Measurements from ENCODE around the gene SH3BP5. TPM values are rescaled to one million over a fixed set of nuclear protein-coding genes. Genes with fewer than 3 reads are reported as not detected.
A peak's percentile ranks its signal among the peaks of the same experiment; 100 is the strongest.
"Not testable (repeated sequence)": the region's sequence is repeated elsewhere in the genome, so short reads cannot be mapped to it uniquely, and the experiment has no call there.

The SH3BP5 gene, protein sequence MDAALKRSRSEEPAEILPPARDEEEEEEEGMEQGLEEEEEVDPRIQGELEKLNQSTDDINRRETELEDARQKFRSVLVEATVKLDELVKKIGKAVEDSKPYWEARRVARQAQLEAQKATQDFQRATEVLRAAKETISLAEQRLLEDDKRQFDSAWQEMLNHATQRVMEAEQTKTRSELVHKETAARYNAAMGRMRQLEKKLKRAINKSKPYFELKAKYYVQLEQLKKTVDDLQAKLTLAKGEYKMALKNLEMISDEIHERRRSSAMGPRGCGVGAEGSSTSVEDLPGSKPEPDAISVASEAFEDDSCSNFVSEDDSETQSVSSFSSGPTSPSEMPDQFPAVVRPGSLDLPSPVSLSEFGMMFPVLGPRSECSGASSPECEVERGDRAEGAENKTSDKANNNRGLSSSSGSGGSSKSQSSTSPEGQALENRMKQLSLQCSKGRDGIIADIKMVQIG
- 10 to 100 TPM in 1 of 2 donors, 1 to 10 TPM in 1; 2.6 to 18.9 TPM for total RNA-seq

GRCh38 chr3:15332405-15333098 lies at the start of gene SH3BP5:
Gene SH3BP5, minus strand, starts transcription at chr3:15332586. Its CDS starts 178 bp downstream, at chr3:15332408.
- ATAC-seq = peak; percentile 88 to 90
- H3K36me3 Mint-ChIP-seq = peaks cover 0 to 19% of the 10 kb centered on the region in 2 donors

GRCh38 chr3:15380980-15381890 lies 48.8 kb upstream of the SH3BP5 start:
- H3K27ac Mint-ChIP-seq = no peak overlapping the region
- H3K36me3 Mint-ChIP-seq = peaks cover 4 to 7% of the 10 kb centered on the region in 2 donors
- DNase-seq (ENCODE audit: low spot score in 2 of 2) (no peak), ATAC-seq (no peak)
- peaks cover 0 to 6% of the 10 kb centered on the region in 2 donors for H3K9me3 Mint-ChIP-seq

More at GRCh38 chr3:15332405-15333098, at the start of gene SH3BP5:
- Mint-ChIP-seq H3K9me3 (no peaks in the 10 kb centered on the region), H3K27ac (peak within 1 kb of the TSS; percentile 56 to 79)
- peak; percentile 76 to 78 for DNase-seq (ENCODE audit: low spot score in 2 of 2)

DNA sequence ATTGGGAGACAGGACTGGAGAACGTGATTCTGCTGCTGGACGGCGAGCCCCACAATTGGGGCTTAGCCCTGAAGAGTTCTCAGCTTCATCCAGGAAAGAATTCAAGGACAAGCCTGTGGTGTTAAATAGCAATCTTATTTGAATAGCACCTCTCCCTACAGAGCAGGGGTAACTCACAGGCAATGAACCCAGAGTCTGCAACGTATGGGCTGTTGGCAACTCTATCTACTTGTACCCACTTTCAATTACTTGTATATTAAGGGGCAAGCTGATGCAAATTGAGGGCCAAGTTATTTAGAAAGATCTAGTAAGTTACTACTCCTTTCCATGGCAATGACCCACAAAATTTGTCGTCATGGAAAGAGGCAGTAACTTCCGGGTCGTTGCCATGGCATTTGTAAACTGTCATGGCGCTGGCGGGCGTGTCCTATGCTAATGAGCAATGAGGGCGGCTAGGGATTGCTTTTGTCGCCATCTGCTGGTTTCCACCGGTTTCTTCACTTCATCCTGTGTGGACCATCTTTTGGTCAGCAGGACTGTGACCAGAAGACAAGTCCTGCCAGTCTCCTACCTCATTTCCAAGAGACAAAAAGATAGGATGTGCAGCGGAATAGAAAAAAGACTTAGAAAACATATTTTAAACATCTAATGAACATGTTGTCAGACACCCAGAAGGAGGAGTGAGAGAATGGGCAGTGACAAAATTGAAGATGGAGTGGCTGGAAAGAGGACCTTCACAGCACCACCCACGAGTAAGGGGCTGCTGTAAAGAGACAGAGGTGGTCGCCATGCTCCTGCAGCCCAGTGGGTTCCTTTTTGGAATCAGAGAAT lies 45.8 kb upstream of the SH3BP5 start:
- H3K36me3 Mint-ChIP-seq = no peaks in the 10 kb centered on the region
- DNase-seq (ENCODE audit: low spot score in 2 of 2) = peak; percentile 89 to 92
- peak overlapping the region; percentile 78 to 88 for H3K27ac Mint-ChIP-seq
- H3K9me3 Mint-ChIP-seq = no peaks in the 10 kb centered on the region
- ATAC-seq = peak; percentile 97 to 98

DNA sequence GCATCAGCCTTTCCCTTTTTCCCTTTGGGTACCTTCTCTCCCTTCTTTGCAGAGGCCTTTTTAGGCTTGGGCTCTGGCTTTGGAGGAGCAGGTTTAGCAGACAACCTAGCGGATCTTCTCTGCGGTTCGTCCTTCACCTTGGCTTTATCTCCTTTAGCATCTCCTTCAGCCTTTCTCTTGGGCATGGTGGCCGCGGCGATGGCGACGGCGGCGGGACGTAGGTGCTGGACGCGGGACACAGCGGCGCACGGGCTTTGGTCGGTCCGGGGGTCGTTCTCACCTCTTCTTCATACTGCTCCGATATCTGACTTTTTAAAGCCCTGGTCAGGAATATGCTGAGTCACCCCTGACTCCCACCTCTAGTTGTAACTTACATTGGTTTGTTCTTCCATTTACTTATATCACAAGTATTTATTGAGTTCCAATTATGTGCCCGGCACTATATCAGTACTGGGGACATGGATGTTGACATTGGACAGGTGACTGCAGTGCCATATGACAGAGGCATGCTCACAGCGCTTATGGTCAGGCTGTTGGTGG lies 43.1 kb upstream of the SH3BP5 start:
- H3K36me3 Mint-ChIP-seq = no peaks in the 10 kb centered on the region
- ATAC-seq (no peak), DNase-seq (ENCODE audit: low spot score in 2 of 2) (no peak)
- peak overlapping the region; percentile 25 to 29 for H3K27ac Mint-ChIP-seq
- H3K9me3 Mint-ChIP-seq = no peaks in the 10 kb centered on the region

- ATAC-seq (no peak), DNase-seq (ENCODE audit: low spot score in 2 of 2) (no peak)
- H3K36me3 Mint-ChIP-seq = no peaks in the 10 kb centered on the region
- no peak overlapping the region for H3K27ac Mint-ChIP-seq
- no peaks in the 10 kb centered on the region for H3K9me3 Mint-ChIP-seq
Observed at GRCh38 chr3:15372918-15373317, 40.5 kb upstream of the SH3BP5 start.

- no peak for DNase-seq (ENCODE audit: low spot score in 2 of 2)
- Mint-ChIP-seq H3K9me3 (peaks cover 0 to 7% of the 10 kb centered on the region in 2 donors), H3K36me3 (peaks cover 0 to 13% of the 10 kb centered on the region in 2 donors), H3K27ac (no peak overlapping the region)
- ATAC-seq = no peak
Observed at GRCh38 chr3:15368561-15369135, 36.3 kb upstream of the SH3BP5 start.

- ATAC-seq = no peak
- Mint-ChIP-seq H3K36me3 (peaks cover 0 to 13% of the 10 kb centered on the region in 2 donors), H3K27ac (no peak overlapping the region), H3K9me3 (peaks cover 0 to 7% of the 10 kb centered on the region in 2 donors)
- no peak for DNase-seq (ENCODE audit: low spot score in 2 of 2)
Observed at GRCh38 chr3:15367059-15367458, 34.7 kb upstream of the SH3BP5 start.

DNA sequence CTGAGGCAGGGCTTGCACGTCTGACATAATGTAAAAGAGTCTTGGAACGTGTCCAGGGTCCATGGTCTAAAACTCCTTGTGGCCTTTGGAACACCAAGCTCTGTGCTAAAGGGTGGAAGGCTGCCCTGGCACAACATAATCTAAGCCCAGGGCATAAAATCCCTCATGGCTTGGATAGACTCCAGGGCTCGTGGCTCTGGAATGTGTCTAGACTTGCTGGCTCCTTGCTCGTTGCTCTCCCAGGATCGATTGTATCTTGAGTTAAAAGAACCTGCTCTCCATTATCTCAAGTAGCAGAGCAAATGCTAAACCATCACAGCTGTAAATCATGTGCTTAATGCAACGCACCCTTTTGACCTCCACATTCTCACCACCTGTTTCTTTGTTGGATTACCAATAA lies 31.7 kb upstream of the SH3BP5 start:
- not testable (repeated sequence) for ATAC-seq; H3K27ac Mint-ChIP-seq; DNase-seq (ENCODE audit: low spot score in 2 of 2); H3K9me3 Mint-ChIP-seq
- peaks cover 0 to 13% of the 10 kb centered on the region in 2 donors for H3K36me3 Mint-ChIP-seq

DNA sequence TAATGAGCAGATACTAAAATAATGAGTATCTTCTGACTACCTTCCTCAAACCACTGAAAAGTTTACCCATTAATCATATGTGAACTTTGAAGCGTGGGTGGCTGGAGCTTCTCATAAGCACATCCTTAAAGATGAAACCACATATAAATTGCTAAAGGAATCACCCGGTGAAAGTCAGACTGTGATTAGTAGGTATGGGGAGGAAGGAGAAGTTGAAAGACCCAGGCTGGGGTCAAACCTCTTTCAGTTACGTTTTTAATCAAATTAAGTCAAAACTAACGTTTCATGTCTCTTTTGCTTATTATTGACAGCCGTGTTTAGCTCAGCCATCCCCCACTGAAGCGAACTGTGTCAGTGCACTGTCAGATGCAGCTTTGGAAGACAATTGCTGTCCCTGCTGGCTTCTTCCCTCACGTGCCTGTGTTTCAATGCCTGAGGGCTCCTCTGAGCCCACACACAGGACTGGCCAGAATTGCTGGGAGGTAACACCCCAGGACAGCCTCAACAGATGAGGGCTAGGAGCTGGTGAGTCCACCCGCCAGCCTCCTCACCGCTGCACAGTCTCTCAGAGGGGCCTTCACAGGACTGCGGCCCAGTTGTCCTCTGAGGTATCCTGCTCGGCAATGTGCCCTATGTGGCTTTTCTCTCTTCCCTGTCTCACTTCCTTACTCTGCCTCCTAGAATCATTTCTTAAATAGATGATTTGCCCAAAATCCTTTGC lies 29.3 kb upstream of the SH3BP5 start:
- Mint-ChIP-seq H3K36me3 (peaks cover 0 to 13% of the 10 kb centered on the region in 2 donors), H3K27ac (peak overlapping the region; percentile 91 to 98), H3K9me3 (peaks cover 0 to 7% of the 10 kb centered on the region in 2 donors)
- peak; percentile 61 to 70 for DNase-seq (ENCODE audit: low spot score in 2 of 2)
- ATAC-seq = peak; percentile 86 to 88

GRCh38 chr3:15360788-15361493 lies 28.6 kb upstream of the SH3BP5 start:
- H3K36me3 Mint-ChIP-seq = peaks cover 0 to 18% of the 10 kb centered on the region in 2 donors
- ATAC-seq = peak in 1 of 2 donors; percentile 34
- H3K27ac Mint-ChIP-seq = peak overlapping the region; percentile 81 to 91
- H3K9me3 Mint-ChIP-seq = peaks cover 0 to 7% of the 10 kb centered on the region in 2 donors
- DNase-seq (ENCODE audit: low spot score in 2 of 2) = no peak

- peaks cover 0 to 7% of the 10 kb centered on the region in 2 donors for H3K9me3 Mint-ChIP-seq
- DNase-seq (ENCODE audit: low spot score in 2 of 2) (no peak), ATAC-seq (no peak)
- H3K36me3 Mint-ChIP-seq = peaks cover 0 to 16% of the 10 kb centered on the region in 2 donors
- peak overlapping the region in 1 of 2 donors; percentile 81 for H3K27ac Mint-ChIP-seq
Observed at GRCh38 chr3:15359677-15360397, 27.5 kb upstream of the SH3BP5 start.

- not testable (repeated sequence) for H3K9me3 Mint-ChIP-seq; DNase-seq (ENCODE audit: low spot score in 2 of 2)
- H3K36me3 Mint-ChIP-seq = peaks cover 4 to 16% of the 10 kb centered on the region in 2 donors
- peak overlapping the region; percentile 38 to 86 for H3K27ac Mint-ChIP-seq
- ATAC-seq = peak in 1 of 2 donors; percentile 25
Observed at GRCh38 chr3:15356651-15357061, 24.3 kb upstream of the SH3BP5 start.

- ATAC-seq (no peak), DNase-seq (ENCODE audit: low spot score in 2 of 2) (no peak)
- Mint-ChIP-seq H3K9me3 (peaks cover 4 to 5% of the 10 kb centered on the region in 2 donors), H3K36me3 (peaks cover 8 to 21% of the 10 kb centered on the region in 2 donors), H3K27ac (peak overlapping the region; percentile 38 to 86)
Observed at GRCh38 chr3:15356176-15356575, 23.8 kb upstream of the SH3BP5 start.

All from activated naive CD4-positive, alpha-beta T cell treated with anti-CD3 and anti-CD28 coated beads, Interleukin-2, amount 50 U/mL, for 72 hours (primary cell).